ENCODE results near the gene KLHL29.

Gene KLHL29

DNA sequence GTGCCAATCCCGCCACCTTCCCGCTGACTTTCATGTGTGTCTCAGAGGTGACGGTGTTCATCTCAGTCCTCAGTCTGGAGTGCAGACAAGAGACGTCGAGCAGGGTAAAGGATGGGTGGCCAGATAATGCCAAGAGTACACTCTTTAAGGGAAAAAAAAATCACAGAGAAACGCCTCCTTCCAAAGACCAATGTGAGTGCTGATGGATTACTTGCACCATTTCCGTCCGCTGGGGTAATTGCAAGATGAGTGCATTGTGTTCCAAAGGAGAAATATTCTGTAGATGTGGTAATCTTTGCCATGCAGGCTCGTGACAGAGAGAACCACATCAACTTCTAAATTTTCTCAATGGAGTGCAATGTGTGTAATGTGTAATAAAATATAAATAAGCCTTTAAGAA is 81.0 kb downstream of the KLHL29 start:
- TF ChIP-seq EP300 (IDR thresholded peaks at IDR 0.05; ENCODE audit: borderline replicate concordance) = no peak
- TF ChIP-seq YY1 (IDR thresholded peaks at IDR 0.05; ENCODE audit: low read depth) = no peak
- no peak for TF ChIP-seq CEBPB (IDR thresholded peaks at IDR 0.05)
- TF ChIP-seq ZBTB7A (IDR thresholded peaks at IDR 0.05; ENCODE audit: low read depth) = no peak
- TF ChIP-seq RAD21 (IDR thresholded peaks at IDR 0.05; ENCODE audit: low read depth) = no peak

DNA sequence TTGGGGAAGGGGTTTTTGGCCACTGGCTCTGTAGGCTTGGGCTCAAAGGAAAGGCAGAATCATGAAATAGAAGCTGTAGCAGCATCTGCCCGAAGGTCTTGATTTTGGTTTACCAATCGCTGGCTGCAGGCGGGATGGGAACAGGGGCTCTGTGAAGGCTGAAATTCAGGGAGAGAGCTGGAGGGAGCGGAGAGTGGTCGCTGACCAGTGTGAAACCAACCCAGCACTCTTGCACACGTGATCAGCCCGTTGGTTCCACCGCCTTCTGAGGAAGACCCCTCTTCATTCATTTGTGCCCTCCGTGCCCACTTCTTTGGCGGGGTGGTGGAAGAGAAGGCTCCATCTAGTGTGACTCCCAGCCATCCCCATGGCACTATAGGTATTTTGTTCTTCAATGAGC is 82.6 kb downstream of the KLHL29 start:
- TF ChIP-seq, protein P1, sequence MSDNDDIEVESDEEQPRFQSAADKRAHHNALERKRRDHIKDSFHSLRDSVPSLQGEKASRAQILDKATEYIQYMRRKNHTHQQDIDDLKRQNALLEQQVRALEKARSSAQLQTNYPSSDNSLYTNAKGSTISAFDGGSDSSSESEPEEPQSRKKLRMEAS (IDR thresholded peaks at IDR 0.05) = no peak
- TF ChIP-seq EGR1 (IDR thresholded peaks at IDR 0.05) (no peak), NFIC (IDR thresholded peaks at IDR 0.05) (no peak), TEAD4 (IDR thresholded peaks at IDR 0.05) (no peak), CREB1 (IDR thresholded peaks at IDR 0.05; ENCODE audit: low read depth) (no peak), FOXM1 (IDR thresholded peaks at IDR 0.05; ENCODE audit: borderline replicate concordance, low read depth) (no peak), ZBTB7A (IDR thresholded peaks at IDR 0.05; ENCODE audit: low read depth) (no peak)

DNA sequence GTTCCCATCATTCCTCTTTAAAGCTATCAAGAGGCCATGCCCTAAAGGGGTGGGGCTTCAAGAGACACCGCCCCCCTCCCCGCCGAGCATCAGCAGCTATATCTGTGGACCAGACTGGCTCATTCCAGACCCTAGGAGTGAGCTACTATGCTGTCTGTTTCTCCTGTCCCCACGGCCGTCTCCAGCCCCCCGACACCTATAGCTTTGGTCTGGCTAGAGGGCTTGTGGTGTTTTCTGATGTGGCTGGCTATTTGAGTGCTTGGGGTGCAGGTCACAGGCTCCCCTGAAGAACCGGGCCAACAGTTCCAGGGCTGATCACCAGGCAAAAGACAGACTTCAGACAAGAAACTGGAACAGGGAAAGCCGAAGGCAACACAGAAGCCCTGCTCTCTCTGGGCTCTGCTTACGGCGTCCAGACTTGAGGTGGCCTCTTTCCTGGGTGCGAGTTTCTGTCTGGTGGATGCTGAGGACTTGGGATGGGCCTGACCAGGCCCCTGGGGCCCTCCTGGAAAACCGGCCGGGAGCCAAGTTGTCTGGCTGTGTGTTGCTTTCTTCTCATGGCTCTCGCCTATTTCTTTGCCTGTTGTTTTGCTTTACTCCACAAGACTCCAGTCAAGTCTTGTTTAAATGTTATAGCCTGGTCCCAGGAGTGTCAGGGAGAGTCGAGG is 83.6 kb downstream of the KLHL29 start:
- TF ChIP-seq EGR1 (IDR thresholded peaks at IDR 0.05) (no peak), EP300 (IDR thresholded peaks at IDR 0.05; ENCODE audit: borderline replicate concordance) (no peak), RAD21 (IDR thresholded peaks at IDR 0.05; ENCODE audit: low read depth) (no peak), TEAD4 (IDR thresholded peaks at IDR 0.05) (no peak)
- TF ChIP-seq, protein P2, sequence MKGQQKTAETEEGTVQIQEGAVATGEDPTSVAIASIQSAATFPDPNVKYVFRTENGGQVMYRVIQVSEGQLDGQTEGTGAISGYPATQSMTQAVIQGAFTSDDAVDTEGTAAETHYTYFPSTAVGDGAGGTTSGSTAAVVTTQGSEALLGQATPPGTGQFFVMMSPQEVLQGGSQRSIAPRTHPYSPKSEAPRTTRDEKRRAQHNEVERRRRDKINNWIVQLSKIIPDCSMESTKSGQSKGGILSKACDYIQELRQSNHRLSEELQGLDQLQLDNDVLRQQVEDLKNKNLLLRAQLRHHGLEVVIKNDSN (IDR thresholded peaks at IDR 0.05) = no peak
- TF ChIP-seq, protein P3, sequence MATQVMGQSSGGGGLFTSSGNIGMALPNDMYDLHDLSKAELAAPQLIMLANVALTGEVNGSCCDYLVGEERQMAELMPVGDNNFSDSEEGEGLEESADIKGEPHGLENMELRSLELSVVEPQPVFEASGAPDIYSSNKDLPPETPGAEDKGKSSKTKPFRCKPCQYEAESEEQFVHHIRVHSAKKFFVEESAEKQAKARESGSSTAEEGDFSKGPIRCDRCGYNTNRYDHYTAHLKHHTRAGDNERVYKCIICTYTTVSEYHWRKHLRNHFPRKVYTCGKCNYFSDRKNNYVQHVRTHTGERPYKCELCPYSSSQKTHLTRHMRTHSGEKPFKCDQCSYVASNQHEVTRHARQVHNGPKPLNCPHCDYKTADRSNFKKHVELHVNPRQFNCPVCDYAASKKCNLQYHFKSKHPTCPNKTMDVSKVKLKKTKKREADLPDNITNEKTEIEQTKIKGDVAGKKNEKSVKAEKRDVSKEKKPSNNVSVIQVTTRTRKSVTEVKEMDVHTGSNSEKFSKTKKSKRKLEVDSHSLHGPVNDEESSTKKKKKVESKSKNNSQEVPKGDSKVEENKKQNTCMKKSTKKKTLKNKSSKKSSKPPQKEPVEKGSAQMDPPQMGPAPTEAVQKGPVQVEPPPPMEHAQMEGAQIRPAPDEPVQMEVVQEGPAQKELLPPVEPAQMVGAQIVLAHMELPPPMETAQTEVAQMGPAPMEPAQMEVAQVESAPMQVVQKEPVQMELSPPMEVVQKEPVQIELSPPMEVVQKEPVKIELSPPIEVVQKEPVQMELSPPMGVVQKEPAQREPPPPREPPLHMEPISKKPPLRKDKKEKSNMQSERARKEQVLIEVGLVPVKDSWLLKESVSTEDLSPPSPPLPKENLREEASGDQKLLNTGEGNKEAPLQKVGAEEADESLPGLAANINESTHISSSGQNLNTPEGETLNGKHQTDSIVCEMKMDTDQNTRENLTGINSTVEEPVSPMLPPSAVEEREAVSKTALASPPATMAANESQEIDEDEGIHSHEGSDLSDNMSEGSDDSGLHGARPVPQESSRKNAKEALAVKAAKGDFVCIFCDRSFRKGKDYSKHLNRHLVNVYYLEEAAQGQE (IDR thresholded peaks at IDR 0.05; ENCODE audit: low read depth) = no peak

DNA sequence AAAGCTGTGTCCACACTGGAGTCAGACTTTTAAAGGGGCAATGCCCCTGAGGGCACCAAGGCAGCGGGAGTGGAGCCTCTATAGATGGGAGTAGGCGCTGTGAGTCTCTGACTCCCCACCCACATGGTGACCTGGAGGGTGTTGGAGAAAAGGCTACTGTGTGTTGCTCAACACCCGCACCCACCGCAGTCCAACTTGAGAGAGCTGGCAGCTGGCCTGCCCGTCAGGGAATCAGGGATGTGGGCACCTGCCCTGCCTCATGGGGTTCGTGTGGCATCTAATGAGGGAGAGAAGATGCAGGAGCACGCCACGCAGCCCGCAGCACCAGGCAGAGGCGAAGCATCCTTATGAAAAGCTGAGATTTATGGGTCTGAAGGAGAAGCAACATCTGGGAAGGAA is 84.2 kb downstream of the KLHL29 start:
- TF ChIP-seq CREB1 (IDR thresholded peaks at IDR 0.05; ENCODE audit: low read depth) (no peak), CEBPB (IDR thresholded peaks at IDR 0.05) (no peak), YY1 (IDR thresholded peaks at IDR 0.05; ENCODE audit: low read depth) (no peak), TAF1 (IDR thresholded peaks at IDR 0.05; ENCODE audit: low read depth) (no peak), EGR1 (IDR thresholded peaks at IDR 0.05) (no peak), TCF12 (IDR thresholded peaks at IDR 0.05; ENCODE audit: low read depth) (no peak), RAD21 (IDR thresholded peaks at IDR 0.05; ENCODE audit: low read depth) (no peak), FOXM1 (IDR thresholded peaks at IDR 0.05; ENCODE audit: borderline replicate concordance, low read depth) (no peak), NFIC (IDR thresholded peaks at IDR 0.05) (no peak), ZBTB7A (IDR thresholded peaks at IDR 0.05; ENCODE audit: low read depth) (no peak), TEAD4 (IDR thresholded peaks at IDR 0.05) (no peak), EP300 (IDR thresholded peaks at IDR 0.05; ENCODE audit: borderline replicate concordance) (no peak)
- TF ChIP-seq, protein P1 (IDR thresholded peaks at IDR 0.05) = no peak
- TF ChIP-seq, protein P3 (IDR thresholded peaks at IDR 0.05; ENCODE audit: low read depth) = no peak
- TF ChIP-seq, protein P2 (IDR thresholded peaks at IDR 0.05) = no peak

DNA sequence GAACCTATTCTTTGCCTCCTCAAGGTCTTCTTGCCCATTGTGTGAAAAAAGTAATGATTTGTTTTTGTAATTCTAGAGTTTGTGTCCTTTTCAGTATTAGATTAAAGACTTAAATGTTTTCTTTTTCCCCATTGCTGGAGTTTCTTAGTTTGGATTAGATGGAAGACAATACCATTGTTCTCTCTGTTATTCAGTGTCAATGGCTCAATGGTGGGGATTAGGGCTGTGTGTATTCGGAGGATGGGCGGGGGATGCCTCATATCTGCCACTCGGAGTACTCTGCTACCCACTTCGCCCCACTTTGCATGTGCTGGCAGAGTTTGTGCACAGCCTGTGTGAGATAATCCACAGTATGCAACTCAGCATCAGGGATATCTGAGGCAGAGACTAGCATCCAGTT is 90.1 kb downstream of the KLHL29 start:
- no peak for TF ChIP-seq FOXM1 (IDR thresholded peaks at IDR 0.05; ENCODE audit: borderline replicate concordance, low read depth)
- TF ChIP-seq EGR1 (IDR thresholded peaks at IDR 0.05) = no peak
- TF ChIP-seq, protein P3 (IDR thresholded peaks at IDR 0.05; ENCODE audit: low read depth) = no peak
- TF ChIP-seq TEAD4 (IDR thresholded peaks at IDR 0.05) = no peak
- TF ChIP-seq NFIC (IDR thresholded peaks at IDR 0.05) = no peak
- TF ChIP-seq CEBPB (IDR thresholded peaks at IDR 0.05) = no peak
- TF ChIP-seq ZBTB7A (IDR thresholded peaks at IDR 0.05; ENCODE audit: low read depth) = no peak
- TF ChIP-seq, protein P2 (IDR thresholded peaks at IDR 0.05) = no peak
- TF ChIP-seq EP300 (IDR thresholded peaks at IDR 0.05; ENCODE audit: borderline replicate concordance) = no peak
- no peak for TF ChIP-seq RAD21 (IDR thresholded peaks at IDR 0.05; ENCODE audit: low read depth)
- TF ChIP-seq TAF1 (IDR thresholded peaks at IDR 0.05; ENCODE audit: low read depth) = no peak

Measured in Ishikawa (cell line).